Prostate gland (tissue), 2 donors: Measurements from ENCODE around the gene RFXAP.

Experiments used
- CTCF ChIP-seq, 4 experiments: fragments of 200-600 bp in 2 of 4; fragments of 450-650 bp in 2 of 4; sonication (generic) in 2 of 4; IDR thresholded peaks; 1 replicate in 3 of 4; 2 replicates in 1 of 4; pipeline ENCODE4 v1.5.1; 2016 to 2019; ENCODE audit warnings: antibody characterized with exemption in 4 of 4, mild to moderate bottlenecking in 2 of 4, moderate library complexity in 2 of 4
- POLR2AphosphoS5 ChIP-seq: sonication (generic); formaldehyde crosslinking; IDR thresholded peaks from one replicate; pipeline ENCODE4 v1.6.1; 2017; ENCODE audit warnings: antibody characterized with exemption

GRCh38 chr13:36783890-36784289 lies 35.1 kb upstream of the RFXAP start:
- TF ChIP-seq CTCF (IDR thresholded peaks at IDR 0.05): no peak
- no peak for TF ChIP-seq POLR2AphosphoS5
